Measurements from ENCODE around the gene UBAP2.

The UBAP2 gene

DNA sequence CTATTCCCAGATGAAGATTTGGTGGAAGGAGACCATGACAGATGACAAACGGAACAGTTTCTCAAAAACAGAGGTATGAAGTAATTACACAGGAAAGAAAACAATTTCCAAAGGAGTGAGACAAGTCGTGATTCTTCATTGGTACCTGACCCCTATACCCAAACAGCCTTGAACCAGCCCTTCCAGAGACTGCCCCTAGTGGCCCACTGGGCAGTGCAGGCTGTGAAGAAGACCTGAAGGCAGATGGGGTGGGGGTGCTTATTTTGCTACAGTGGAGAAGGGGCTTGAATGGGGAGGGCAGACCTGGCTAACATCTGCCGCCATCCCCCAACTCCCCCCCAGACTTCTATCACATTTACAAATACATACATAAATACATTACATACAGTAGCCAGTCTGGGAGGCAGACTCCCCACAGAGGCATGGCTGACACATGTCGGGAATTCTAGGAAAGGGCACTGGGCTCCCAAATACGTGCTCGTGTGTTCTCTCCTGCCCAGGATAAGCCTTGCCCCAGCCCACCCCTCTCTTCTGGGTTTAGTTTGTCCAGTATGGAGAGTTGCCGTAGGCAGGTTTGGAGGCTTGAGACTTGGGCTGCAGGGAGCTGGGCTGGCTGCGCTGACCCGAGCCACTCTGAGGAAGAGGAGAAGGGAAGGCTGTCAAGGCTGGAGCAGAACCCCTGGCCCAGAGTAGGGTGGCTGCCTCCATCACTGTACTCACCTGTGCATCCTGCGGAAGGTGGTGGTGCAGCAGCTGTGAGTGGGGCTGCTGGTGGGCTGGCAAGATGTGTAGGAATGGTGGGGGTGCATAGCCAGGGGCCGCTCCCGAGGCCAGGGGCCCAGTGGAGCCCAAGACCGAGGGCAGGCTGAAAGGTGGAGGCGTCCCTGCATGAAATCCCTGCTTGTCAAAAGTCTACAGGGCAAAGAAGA is 126.5 kb downstream of the UBAP2 start:
- DNase-seq, result no peak

DNA sequence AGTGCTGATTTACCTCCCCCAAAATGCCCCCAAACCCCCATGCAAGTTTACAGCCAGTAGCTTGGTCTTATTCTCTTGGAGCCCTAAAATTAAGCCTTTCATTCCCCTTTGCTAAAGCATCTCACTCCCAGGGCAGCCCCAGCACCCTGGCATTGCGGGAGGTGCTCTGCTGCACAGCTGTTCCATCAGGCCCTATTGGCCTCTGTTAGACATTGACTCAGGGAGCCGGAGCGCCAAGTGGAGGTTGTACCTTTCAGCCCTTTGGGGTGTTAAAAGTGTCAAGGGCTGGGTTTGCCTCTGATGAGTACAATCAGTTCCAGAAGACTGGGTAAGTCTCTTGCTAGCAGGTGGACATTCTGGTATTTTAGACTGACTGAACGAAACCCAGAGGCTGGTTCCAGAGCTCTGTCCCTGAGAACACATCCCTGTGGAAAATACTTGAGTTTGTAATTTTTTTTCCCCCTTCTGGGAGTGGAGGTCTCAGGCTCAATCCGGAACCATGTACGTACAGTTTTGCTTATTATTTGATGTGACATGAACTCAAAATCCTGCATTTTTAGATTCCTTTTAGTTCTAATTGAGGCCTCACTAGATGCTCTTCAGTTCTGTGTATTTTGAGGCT is 129.3 kb downstream of the UBAP2 start:
- DNase-seq, result no peak

DNA sequence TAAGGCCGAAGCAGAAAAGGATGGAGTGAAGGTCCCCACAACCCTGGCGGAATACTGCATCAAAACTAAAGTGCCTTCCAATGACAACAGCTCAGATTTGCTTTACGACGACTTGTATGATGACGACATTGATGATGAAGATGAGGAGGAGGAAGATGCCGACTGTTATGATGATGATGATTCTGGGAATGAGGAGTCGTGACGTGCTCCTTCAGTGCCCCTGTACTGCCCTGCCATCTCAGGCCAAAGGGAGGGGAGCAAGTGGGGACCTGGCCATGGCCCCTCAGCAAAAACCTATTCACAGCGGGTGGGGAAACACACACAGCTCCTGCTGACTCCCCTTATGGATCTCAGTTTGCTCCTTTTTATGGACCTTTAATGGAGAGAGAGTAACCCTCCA is 131.7 kb downstream of the UBAP2 start:
- no peak for DNase-seq

DNA sequence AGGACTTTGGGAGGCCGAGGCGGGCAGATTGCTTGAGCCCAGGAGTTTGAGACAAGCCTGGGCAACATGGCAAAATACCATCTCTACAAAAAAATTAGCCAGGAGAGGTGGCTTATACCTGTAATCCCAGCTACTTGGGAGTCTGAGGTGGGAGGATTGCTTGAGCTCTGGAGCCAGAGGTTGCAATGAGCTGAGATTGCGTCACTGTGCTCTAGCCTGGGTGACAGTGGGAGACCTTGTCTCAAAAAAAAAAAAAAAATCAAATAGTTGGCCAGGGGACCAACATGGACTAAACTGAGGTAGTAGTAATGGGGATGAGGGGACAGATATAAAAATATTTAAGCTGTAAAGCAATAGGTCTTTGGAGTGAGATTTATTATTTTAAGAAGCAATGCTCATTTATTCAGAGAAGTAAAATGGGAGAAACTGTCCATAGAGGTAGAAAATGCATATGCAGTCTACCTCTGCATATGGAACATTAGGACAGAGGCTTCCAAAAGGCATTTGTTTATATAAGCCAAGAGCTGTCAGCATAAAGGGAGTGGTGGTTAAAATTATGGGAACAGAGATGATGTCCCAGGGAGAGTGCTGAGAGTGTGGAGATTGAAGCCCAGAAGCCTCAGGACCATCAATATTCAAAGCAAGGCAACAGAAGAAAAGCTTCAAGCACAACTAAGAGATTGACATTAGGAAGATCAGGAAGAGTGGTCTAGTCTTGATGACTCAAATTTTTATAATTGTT is 133.6 kb downstream of the UBAP2 start:
- DNase-seq, result no peak

DNA sequence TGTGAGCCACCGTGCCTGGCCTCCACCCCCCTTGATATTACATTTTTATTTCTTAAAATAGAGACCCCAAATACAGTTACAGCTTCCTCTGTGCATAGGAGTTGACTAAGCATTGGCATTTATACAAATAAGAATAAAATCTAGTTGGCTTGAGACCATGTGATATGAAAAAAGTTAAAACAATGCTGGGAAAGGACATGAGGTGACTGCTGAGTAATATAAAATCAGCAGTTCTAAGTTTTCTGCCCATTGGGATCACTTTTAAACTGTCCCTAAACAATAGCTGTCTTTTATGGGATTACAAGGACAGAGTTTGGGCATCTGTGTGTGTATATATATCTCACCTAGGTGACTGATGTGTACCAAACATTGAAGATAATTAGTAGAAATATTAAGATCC is 135.1 kb downstream of the UBAP2 start:
- DNase-seq, result no peak

DNA sequence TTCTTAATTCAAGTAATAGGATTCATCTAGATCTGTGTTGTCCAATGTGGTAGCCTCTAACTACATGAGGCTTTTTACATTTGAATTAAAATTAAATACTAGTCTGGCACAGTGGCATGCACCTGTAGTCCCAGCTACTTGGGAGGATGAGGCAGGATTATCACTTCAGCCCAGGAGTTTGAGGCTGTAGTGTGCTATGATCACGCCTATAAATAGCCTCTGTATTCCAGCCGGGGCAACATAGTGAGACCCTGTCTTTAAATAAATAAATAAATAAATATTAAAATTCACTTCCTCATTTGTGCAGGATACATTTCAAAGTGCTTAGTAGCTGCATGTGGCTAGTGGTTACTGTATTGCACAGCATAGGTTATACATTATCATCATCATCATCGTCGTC is 139.9 kb downstream of the UBAP2 start:
- no peak for DNase-seq

DNA sequence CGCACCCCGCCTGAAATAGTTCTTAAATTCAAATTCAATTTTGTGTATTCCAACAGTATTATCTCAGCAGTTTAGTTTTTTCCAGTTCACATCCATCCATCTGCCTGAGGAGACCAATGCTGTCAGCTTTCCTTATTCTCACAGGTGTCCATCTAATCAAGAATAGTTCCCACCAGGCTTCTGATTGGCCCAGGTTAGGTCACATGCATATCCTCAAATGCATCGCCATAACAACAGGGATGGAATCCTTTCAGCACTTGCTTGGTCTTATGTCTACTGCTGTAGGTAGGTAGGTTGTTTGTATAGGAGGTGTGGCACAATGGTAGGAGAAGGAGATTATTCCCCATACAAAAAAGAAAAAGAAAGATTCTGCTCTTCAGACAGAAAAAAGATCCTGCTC is 140.6 kb downstream of the UBAP2 start:
- no peak for DNase-seq

DNA sequence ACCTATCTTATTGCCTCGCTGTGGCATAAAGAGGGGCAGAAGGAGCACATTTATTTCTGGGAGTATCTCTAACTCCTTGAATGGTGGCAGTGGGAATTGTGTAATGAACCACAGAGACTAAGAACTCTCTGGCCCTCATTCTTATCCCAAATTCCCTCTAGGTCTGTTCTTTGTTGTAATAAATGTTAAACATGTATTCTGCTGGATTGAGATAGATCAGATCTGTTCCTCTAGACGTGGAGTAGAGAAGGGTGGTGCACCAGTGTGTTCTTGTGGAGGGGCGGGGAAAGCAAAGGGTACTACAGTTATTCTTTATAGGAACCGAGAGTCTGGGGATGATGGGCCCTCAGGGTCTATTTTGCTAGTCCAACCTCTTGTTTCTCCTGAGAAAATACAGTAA is 141.3 kb downstream of the UBAP2 start:
- no peak for DNase-seq

DNA sequence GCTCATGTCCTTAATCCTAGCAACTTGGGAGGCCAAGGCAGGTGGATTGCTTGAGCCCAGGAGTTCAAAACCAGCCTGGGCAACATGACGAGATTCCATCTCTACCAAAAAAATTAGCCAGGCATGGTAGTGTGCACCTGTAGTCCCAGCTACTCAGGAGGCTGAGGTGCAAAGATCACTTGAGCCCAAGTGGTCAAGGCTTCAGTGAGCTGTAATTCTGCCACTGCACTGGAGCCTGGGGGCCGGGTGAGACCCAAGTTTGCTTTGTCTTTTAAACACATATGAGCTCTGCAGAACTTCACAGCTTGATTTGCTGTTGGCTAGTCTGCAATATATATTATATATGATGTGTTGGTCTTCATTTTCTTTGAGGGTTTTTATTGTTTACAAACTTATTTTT is 141.9 kb downstream of the UBAP2 start:
- DNase-seq, result no peak

DNA sequence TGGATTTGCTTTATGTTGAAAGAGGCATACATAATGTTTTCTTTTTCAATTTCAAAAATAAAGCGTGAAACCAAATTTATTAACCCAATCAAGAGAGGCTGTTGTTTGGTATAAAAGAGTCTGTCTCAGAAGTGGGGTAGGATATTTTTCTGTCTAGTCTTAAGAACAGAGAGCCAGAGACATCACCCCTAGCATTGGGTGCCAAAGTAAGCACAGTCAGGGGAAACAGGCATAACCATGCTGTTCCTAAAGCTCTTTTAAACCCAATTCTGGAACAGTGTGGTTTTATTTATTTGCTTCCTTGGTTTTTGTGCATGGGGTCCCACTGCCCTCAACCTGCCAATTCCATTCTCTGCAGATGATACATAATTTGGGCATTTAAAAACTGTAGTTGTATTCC is 143.6 kb downstream of the UBAP2 start:
- DNase-seq, result no peak

DNA sequence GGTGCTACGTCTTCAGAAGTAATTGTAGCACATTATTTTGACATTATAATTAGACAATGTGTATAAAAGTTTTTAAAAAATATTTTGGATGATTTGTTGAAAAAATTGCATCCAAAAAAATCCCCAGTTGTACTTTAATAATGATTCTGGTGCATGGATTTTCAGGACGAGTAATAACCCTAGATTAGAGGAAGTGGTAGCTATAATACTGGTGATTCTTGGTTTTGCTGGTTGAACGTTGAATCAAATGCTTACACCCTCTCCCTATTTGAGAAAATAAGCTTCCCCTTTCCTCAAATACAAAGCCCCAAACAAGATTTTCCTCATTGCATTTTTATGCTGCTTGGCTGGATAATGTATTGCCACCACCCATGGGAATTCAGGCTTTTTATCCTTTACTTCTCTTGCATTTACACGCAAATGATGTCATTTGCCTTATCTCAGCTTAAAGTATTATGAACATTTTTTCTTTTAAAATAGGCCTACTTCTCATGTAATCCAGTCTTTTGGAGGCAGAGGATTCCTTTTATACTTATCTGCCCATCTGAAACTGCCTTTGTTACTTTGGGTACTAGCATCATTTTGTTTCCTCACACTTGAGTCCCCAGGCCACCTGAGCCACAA is 145.4 kb downstream of the UBAP2 start:
- DNase-seq, result no peak

DNA sequence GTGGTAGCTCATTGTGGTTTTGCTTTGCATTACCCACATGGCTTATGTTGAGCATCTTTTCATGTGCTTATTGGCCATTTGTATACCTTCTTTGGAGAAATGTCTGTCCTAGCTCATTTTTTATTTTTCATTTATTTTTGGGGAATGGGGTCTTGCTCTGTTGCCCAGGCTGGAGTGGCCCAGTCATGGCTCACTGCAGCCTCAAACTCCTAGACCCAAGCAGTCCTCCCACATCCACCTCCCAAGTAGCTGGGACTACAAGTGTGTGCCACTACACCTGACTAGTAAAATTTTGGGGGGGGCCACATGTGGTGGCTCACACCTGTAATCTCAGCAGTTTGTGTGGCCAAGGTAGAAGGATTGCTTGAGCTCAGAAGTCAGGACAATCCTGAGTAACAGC is 154.4 kb downstream of the UBAP2 start:
- DNase-seq, result no peak

DNA sequence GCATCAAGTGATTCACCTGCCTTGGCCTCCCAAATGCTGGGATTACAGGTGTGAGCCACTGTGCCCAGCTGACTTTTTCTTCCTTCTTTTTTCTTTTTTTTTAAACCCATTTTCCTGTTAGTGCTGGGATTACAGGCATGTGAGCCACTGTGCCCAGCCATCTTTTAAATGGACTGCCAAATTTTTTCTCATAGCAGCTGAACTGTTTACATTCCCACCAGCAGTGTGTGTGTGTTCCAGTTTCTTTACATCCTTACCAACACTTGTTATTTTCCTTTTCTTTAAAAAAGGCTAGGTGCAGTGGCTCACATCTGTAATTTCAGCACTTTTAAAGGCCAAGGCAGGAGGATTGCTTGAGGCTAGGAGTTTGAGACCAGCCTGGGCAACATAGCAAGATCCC is 154.8 kb downstream of the UBAP2 start:
- DNase-seq, result no peak

DNA sequence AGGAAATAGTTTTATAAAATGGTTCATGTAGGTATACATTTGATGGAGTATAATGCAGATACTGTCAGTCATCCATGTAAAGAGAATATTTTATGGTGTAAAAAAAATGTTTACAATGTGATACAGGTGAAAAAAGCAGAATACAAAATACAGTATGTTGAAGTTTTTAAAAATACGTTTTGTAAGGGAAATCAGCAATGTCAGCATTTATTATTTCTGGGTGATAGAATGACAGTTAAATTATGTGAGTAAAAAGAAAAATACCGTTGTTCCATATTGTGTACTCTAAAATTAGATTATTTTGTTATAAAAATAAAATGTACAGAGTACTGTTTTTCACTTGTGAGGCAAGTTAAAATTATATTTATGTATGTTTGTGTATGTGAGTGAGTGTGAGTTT is 162.7 kb downstream of the UBAP2 start:
- no peak for DNase-seq

DNA sequence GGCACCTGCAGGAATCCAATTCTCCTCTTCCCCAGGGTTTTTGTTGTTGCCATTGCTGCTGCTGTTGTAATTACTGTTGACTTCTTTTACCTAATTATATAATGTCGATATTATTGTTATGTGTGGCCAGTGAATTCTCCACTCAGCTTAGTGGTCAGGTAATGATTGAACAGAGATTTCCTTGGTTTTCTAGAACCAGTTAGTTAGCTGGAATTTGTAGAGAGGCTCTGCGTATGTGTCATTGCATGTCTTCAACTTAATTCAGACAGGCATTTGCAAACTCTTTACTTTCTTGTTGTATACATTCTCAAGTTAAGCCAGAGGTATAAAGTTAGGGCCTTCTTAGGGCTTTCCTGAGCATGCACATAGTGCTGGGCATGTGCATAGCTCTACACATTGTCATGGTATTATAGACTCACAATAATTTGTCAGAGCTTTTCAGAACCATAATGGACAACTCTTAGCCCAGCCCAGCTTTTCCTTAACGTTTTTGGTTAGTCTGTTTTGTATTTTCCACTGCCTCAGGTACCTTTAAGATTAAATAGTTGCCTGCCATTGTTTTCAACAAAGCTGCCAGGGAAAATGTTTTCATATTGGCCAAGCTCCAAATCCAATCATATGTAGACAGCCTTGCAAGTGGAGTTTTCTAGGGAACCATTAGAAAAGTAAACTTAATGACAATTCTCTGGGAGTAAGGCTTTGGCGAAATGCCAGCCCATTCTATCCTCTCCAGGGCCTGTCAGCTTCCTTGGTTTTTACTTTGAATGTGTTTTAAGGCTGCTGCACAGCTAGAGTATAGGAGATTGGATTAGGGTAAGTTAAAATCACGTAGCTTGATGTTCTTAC is 163.6 kb downstream of the UBAP2 start:
- DNase-seq, result no peak

DNA sequence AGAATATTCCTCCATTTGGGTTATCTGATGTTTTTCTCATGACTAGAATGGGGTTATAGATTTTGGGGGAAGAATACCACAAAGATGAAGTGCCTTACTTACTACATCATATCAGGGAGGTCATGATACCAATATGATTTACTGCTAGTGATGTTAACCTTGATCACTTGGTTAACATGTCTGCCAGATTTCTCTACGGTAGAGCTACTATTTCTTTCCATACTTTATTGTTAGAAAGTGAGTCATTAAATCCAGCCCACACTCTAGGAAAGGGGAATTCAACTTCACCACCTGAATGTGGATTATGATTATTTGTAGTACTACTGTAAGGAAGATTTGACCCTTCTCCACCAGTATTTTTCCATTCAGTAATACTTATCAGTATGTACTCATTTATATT is 167.1 kb downstream of the UBAP2 start:
- DNase-seq, result no peak

DNA sequence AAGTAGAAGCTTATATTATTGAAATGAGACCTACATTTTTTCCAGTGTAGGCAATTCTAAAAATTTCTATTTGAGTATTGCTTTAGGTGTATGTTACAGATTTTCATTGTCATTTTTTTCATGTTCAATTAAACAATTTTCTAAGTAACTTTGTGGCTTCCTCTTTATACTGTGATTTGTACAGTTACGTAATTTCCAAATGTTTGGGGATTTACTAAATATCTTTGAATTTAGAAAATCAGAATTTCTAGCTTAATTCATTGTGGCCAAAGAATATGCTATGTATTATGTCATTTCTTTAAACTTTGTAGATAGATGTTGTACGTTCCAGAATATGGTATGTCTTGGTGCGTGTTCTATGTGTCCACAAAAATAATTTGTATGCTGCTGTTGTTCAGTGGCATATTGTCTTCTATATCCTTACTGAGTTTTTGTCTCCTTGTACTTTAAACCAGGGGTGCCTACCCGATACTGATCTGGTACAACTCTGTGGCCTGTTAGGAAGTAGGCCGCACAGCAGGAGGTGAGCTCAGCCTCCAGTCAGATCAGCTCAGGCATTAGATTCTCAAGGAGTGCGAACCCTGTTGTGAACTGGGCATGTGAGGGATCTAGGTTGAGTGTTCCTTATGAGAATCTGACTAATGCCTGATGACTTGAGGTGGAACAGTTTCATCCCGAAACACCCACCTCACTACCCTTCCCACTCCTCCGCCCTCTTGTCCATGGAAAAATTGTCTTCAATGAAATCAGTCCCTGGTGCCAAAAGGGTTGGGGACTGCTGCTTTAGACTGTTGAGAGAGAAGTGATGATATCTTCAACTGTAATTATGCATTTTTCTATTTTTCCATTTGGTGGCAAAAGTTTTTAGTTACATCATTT is 168.2 kb downstream of the UBAP2 start:
- no peak for DNase-seq

DNA sequence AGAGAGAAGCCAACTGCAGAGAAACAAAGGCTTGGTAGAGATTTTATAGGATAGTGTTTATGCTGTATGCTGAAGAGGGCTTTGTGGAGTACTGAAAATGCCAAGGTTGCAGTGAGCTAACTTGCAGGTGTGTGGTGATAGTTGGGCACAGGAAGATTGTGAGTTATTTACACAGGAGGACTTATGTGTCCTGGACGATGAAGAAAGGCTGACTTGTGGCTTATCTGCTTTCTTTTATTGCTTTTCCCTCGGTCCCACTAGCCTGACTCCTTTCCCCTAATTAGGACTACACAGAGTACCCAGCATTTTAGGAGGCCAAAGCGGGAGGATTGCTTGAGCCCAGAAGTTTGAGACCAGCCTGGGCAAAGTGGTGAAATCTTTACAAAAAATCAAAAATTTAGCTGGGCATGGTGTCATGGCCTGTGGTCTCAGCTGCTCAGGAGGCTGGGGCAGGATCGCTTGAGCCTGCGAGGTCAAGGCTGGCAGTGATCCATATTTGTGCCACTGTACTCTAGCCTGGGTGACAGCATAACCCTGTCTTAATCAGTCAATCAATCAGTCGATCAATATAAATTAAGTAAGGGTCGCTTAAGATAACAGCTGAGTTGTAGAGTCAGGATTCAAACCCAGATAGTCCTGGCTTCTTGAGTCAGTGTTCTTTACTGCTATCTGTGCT is 169.9 kb downstream of the UBAP2 start:
- DNase-seq, result no peak

DNA sequence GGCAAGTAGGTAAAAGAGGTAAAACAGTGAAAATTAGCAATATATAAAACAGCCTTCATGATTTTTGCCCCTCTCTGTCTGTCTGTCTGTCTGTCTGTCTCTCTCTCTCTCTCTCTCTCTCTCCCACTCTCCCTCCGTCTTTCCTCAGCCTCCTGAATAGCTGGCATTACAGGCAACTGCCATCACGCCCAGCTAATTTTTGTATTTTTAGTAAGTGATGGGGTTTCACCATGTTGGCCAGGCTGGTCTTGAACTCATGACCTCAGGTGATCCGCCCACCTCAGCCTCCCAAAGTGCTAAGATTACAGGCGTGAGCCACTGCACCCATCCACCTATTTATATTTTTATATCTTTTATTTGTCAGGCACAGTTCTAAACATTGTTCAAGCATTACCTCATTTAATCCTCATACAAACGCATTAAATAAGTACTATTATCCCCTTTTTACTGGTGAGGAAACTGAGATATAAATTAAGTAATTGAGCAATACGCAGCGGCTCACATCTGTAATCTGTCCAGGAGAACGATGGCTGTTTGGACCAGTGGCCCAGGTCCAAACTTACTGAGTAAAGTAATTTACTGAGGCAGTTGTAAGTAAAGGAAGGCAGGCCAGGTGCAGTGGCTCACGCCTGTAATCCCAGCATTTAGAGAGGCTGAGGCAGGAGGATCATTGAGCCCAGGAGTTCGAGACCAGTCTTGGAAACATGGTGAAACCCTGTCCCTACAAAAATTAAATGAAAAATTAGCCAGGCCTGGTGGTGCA is 170.8 kb downstream of the UBAP2 start:
- DNase-seq, result no peak
